HepG2 (cell line): Measurements from ENCODE around the gene VEZF1. TPM values are rescaled to one million over a fixed set of nuclear protein-coding genes. Genes with fewer than 3 reads are reported as not detected.
A peak's percentile ranks its signal among the peaks of the same experiment; 100 is the strongest.

Source experiments
- AGO1 ChIP-seq: fragments of 200-400 bp; formaldehyde crosslinking; IDR thresholded peaks from 2 replicates; pipeline ENCODE4 v1.6.1; 2017; ENCODE audit warnings: mild to moderate bottlenecking, low read depth, low read length, moderate library complexity; ENCODE audit not compliant: poor library complexity, severe bottlenecking
- ARID2 ChIP-seq: sonication (generic); formaldehyde crosslinking; IDR thresholded peaks from 2 replicates; pipeline ENCODE4 v1.8.1; 2022; ENCODE audit warnings: mild to moderate bottlenecking, missing genetic modification reagents, borderline replicate concordance
- CBX5 ChIP-seq: sonication (generic); formaldehyde crosslinking; IDR thresholded peaks from 2 replicates; pipeline ENCODE4 v1.4.0; 2020; ENCODE audit warnings: missing genetic modification reagents, borderline replicate concordance
- ELF1 ChIP-seq: sonication (generic); formaldehyde crosslinking; IDR thresholded peaks from 2 replicates; pipeline ENCODE4 v1.4.0; 2020; ENCODE audit warnings: missing genetic modification reagents
- GMEB1 ChIP-seq: sonication (generic); formaldehyde crosslinking; IDR thresholded peaks from 2 replicates; pipeline ENCODE4 v1.5.1; 2020; ENCODE audit warnings: missing genetic modification reagents, mild to moderate bottlenecking, borderline replicate concordance
- GTF3A ChIP-seq: sonication (generic); formaldehyde crosslinking; conservative IDR thresholded peaks from 2 replicates; pipeline ENCODE4 v1.4.0; 2020; ENCODE audit warnings: mild to moderate bottlenecking, missing genetic modification reagents
- RXRB ChIP-seq: IDR thresholded peaks from 2 replicates; pipeline ENCODE4 v1.6.1; 2016; ENCODE audit warnings: borderline replicate concordance, missing genetic modification reagents, missing compliant biosample characterization
- SSRP1 ChIP-seq: IDR thresholded peaks from 2 replicates; pipeline ENCODE4 v1.6.1; 2016; ENCODE audit warnings: control low read depth
- TRIM24 ChIP-seq: sonication (generic); formaldehyde crosslinking; IDR thresholded peaks from 2 replicates; pipeline ENCODE4 v1.8.0; 2022; ENCODE audit warnings: mild to moderate bottlenecking, missing genetic modification reagents
- ZBTB44 ChIP-seq: sonication (generic); formaldehyde crosslinking; IDR thresholded peaks from 2 replicates; pipeline ENCODE4 v1.4.0; 2020; ENCODE audit warnings: missing genetic modification reagents
- ZFP62 ChIP-seq: sonication (generic); formaldehyde crosslinking; IDR thresholded peaks from 2 replicates; pipeline ENCODE4 v1.4.0; 2020; ENCODE audit warnings: missing genetic modification reagents
- ZNF12 ChIP-seq: sonication (generic); formaldehyde crosslinking; IDR thresholded peaks from 2 replicates; pipeline ENCODE4 v1.5.0; 2020; ENCODE audit warnings: missing genetic modification reagents
- ZNF124 ChIP-seq: sonication (generic); formaldehyde crosslinking; IDR thresholded peaks from 2 replicates; pipeline ENCODE4 v1.4.0; 2020; ENCODE audit warnings: missing genetic modification reagents
- ZNF136 ChIP-seq: sonication (generic); formaldehyde crosslinking; IDR thresholded peaks from 2 replicates; pipeline ENCODE4 v1.8.1; 2022; ENCODE audit warnings: low read depth, mild to moderate bottlenecking, moderate library complexity, missing genetic modification reagents
- ZNF234 ChIP-seq: sonication (generic); formaldehyde crosslinking; conservative IDR thresholded peaks from 2 replicates; pipeline ENCODE4 v1.5.1; 2020; ENCODE audit warnings: mild to moderate bottlenecking, missing genetic modification reagents
- ZNF724P ChIP-seq: sonication (generic); formaldehyde crosslinking; IDR thresholded peaks from 2 replicates; pipeline ENCODE4 v1.8.0; 2022; ENCODE audit warnings: missing genetic modification reagents, borderline replicate concordance
- ZNF788 ChIP-seq: sonication (generic); formaldehyde crosslinking; IDR thresholded peaks from 2 replicates; pipeline ENCODE4 v1.5.0; 2020; ENCODE audit warnings: mild to moderate bottlenecking, missing genetic modification reagents, borderline replicate concordance
- polyA plus RNA-seq, 8 experiments: library from polyadenylated mRNA; depleted of rRNA in 3 of 8; stranded (reverse) in 7 of 8; unstranded in 1 of 8; fragments of >200 nt; fragmentation: Illumina TruSeq in 4 of 8; extraction: Trizol in 4 of 8; gene quantifications; 2 replicates each; pipeline versions ENCODE4 v1.2.1 to v1.2.3, GENCODE V29; 2011 to 2016; ENCODE audit warnings: low read depth in 4 of 8, missing spikeins in 1 of 8, mixed read lengths in 1 of 8; ENCODE audit not compliant: insufficient read depth in 1 of 8
- total RNA-seq, 5 experiments: library from RNA; depleted of rRNA; stranded (reverse); fragments of >200 nt; fragmentation: Illumina TruSeq; extraction: Trizol; gene quantifications; 2 replicates each; pipeline ENCODE4 v1.2.3, GENCODE V29; 2016; ENCODE audit warnings: low read depth in 1 of 5
- TF ChIP-seq, protein P1 (sequence below): sonication (generic); formaldehyde crosslinking; IDR thresholded peaks from 2 replicates; pipeline ENCODE4 v1.9.0; 2021; ENCODE audit warnings: missing genetic modification reagents, mild to moderate bottlenecking, borderline replicate concordance
- TF ChIP-seq, protein P2 (sequence below): IDR thresholded peaks from 2 replicates; pipeline ENCODE4 v1.6.1; 2016; ENCODE audit warnings: low read depth, missing genetic modification reagents, missing compliant biosample characterization

The VEZF1 gene
- total and polyA plus RNA-seq, 2 of the 13 experiments (the other 11 are each of a cell fraction or from before 2014, with no cell fraction given), result 45.9 to 49.7 TPM

DNA sequence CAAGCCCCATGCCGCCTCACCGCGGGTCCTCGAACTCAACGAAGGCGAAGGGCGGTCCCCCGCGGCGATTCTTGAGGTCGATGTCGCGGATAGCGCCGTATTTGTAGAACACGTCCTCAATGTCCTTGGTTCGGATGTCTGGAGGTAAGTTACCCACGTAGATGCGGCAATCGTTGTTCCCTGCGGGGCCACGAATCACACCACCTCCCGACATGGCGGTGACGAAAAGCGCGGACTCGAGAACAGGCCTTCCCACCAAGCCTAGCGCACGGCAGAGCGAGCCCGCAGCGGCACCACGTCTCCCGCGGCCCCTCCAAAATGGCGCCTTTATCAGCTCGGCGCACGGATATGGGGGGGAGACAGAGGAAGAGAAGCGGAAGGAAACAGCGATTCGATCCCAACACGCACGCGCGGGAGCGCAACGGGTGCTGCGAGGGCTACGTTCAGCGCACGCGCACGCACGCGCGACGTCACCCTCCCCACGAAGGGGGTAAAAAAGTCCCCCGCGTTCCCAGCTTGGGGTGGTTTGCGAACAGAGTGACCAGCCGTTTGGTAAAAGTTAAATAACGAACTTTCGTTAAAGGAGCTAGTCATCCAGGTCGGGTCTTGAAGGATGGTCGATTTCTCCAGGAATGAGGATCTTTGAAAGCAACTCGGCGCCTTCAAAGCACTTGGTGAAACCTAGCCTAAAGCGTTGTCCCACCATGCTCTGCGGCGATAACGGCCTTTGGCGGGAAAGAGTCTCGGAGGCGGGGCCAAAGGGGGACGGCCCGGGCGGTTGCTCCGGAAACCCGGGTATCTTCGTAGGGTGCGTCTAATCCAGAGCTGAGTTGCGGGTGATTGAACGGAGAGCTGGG, 19.1 kb upstream of the VEZF1 start, which contains the start of gene SRSF1 (continued):
- TF ChIP-seq TRIM24 (CRISPR knock-in tag), result no peak
- TF ChIP-seq RXRB (CRISPR knock-in tag), result peak; percentile 52
- TF ChIP-seq, protein P1, sequence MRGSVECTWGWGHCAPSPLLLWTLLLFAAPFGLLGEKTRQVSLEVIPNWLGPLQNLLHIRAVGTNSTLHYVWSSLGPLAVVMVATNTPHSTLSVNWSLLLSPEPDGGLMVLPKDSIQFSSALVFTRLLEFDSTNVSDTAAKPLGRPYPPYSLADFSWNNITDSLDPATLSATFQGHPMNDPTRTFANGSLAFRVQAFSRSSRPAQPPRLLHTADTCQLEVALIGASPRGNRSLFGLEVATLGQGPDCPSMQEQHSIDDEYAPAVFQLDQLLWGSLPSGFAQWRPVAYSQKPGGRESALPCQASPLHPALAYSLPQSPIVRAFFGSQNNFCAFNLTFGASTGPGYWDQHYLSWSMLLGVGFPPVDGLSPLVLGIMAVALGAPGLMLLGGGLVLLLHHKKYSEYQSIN, result no peak
- peak; percentile 99 for TF ChIP-seq GMEB1 (CRISPR knock-in tag)
- peak; percentile 52 for TF ChIP-seq CBX5 (CRISPR knock-in tag)
- peak; percentile 91 for TF ChIP-seq GTF3A (CRISPR knock-in tag)
- peak; percentile 70 for TF ChIP-seq AGO1
- TF ChIP-seq ZNF788 (CRISPR knock-in tag), result peak; percentile 97
- peak; percentile 16; the same call in 1 of the 2 replicates for TF ChIP-seq ZBTB44 (CRISPR knock-in tag)
- TF ChIP-seq ZNF234, result 0 out of 2 replicates have a peak, but pooled peaks have one; percentile 60
- TF ChIP-seq ZNF136 (CRISPR knock-in tag), result peak; percentile 64
- no peak for TF ChIP-seq ZFP62 (CRISPR knock-in tag)
- TF ChIP-seq, protein P2, sequence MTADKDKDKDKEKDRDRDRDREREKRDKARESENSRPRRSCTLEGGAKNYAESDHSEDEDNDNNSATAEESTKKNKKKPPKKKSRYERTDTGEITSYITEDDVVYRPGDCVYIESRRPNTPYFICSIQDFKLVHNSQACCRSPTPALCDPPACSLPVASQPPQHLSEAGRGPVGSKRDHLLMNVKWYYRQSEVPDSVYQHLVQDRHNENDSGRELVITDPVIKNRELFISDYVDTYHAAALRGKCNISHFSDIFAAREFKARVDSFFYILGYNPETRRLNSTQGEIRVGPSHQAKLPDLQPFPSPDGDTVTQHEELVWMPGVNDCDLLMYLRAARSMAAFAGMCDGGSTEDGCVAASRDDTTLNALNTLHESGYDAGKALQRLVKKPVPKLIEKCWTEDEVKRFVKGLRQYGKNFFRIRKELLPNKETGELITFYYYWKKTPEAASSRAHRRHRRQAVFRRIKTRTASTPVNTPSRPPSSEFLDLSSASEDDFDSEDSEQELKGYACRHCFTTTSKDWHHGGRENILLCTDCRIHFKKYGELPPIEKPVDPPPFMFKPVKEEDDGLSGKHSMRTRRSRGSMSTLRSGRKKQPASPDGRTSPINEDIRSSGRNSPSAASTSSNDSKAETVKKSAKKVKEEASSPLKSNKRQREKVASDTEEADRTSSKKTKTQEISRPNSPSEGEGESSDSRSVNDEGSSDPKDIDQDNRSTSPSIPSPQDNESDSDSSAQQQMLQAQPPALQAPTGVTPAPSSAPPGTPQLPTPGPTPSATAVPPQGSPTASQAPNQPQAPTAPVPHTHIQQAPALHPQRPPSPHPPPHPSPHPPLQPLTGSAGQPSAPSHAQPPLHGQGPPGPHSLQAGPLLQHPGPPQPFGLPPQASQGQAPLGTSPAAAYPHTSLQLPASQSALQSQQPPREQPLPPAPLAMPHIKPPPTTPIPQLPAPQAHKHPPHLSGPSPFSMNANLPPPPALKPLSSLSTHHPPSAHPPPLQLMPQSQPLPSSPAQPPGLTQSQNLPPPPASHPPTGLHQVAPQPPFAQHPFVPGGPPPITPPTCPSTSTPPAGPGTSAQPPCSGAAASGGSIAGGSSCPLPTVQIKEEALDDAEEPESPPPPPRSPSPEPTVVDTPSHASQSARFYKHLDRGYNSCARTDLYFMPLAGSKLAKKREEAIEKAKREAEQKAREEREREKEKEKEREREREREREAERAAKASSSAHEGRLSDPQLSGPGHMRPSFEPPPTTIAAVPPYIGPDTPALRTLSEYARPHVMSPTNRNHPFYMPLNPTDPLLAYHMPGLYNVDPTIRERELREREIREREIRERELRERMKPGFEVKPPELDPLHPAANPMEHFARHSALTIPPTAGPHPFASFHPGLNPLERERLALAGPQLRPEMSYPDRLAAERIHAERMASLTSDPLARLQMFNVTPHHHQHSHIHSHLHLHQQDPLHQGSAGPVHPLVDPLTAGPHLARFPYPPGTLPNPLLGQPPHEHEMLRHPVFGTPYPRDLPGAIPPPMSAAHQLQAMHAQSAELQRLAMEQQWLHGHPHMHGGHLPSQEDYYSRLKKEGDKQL (CRISPR knock-in tag), result no peak
- 0 out of 2 replicates have a peak, but pooled peaks have one; percentile 32 for TF ChIP-seq ZNF12
- peak; percentile 89 for TF ChIP-seq ARID2 (CRISPR knock-in tag)
- peak; percentile 93 for TF ChIP-seq ELF1 (CRISPR knock-in tag)
- TF ChIP-seq SSRP1 (CRISPR knock-in tag), result no peak; the same call in 1 of the 2 replicates
- TF ChIP-seq ZNF124 (CRISPR knock-in tag), result peak; percentile 83; the same call in 1 of the 2 replicates
- TF ChIP-seq ZNF724P, result peak; percentile 56; the same call in 1 of the 2 replicates
